HG03175 (cell line): Measurements from ENCODE around the gene PMFBP1.

Source experiments
- ATAC-seq: cut with Tn5 transposase; IDR thresholded peaks from one replicate; pipeline ENCODE4 v1.9.1; 2021; ENCODE audit warnings: mild to moderate bottlenecking, moderate library complexity; ENCODE audit not compliant: unreplicated experiment

Gene PMFBP1

GRCh38 chr16:72189865-72190371, 18.0 kb upstream of the PMFBP1 start:
- no peak for ATAC-seq

- ATAC-seq = no peak
These were observed 16.6 kb upstream of the PMFBP1 start for GRCh38 chr16:72188541-72188940.

DNA sequence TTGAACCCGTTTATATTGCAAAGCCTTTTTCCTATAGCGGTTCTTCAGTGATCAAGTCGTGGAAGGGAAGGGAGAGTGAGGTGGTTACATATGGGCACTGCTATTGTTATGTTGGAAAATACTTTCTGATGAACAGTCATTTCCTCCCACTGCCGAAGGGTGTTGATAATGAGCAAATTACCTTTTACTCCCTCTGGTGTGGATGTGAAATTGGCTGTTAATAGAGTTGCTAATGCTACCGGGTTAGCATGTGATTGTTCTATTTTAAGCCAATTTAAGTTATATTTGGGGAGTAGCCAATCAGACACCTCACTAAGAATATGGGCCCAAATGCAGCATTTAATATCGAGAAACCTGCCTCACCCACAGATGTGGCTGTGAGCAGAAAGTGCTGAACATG, 15.6 kb upstream of the PMFBP1 start:
- ATAC-seq = no peak

- ATAC-seq = no peak
These were observed 11.0 kb upstream of the PMFBP1 start for GRCh38 chr16:72182976-72183375.

GRCh38 chr16:72179204-72179970, 7.4 kb upstream of the PMFBP1 start:
- no peak for ATAC-seq

DNA sequence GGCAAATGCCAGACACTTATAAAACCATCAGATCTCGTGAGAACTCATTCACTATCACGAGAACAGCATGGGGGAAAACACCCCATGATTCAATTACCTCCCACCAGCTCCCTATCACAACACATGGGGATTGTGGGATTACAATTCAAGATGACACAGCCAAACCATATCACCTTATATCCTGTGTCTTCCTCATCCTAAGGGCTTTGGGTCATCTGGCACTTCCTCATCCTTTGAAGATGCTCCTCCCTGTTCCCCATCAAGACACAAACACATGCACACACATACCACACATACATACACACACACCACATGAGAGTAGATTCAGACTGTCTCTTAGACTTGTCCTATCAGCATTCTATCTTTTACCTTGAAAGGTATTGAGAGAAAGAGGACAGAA, 2.8 kb upstream of the PMFBP1 start:
- ATAC-seq = no peak

GRCh38 chr16:72173997-72174396, 2.0 kb upstream of the PMFBP1 start:
- ATAC-seq = no peak

DNA sequence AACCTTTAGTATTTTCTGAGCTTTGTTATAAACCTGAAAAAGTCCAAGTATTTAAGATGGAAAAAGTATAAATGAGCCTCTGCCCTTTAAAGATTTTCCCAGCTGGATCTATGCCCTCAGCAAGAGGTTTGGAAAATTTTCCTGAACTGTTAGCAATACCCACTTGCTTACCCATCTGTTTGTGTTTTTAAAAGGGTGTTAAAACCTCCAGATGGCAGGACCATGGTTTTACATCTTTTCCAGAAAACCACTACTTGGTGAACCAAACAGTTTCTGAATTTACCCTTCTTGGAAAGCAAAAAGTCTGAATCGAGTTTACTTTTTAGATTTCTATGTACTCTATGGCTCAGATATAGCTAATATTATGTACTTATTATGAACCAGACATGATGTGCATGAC, 719 bp downstream of the PMFBP1 start:
- no peak for ATAC-seq

DNA sequence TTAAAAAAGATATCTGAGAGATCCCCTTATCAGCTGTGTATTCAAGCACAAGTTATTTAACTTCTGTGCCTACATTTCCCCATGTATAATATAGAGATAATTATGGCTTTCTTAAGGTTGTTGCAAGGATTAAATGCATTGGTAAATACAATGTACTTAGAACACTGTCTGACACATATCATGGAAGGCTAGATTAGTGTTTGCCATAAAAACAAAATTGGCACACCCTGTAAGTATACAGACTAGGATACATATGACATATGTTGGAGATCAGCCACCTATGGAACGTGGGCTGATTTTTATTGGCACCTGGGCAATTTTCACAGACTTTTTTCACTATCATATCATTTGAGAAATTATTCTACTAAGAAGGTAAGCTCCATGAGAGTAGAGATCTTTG, 2.2 kb downstream of the PMFBP1 start:
- no peak for ATAC-seq

DNA sequence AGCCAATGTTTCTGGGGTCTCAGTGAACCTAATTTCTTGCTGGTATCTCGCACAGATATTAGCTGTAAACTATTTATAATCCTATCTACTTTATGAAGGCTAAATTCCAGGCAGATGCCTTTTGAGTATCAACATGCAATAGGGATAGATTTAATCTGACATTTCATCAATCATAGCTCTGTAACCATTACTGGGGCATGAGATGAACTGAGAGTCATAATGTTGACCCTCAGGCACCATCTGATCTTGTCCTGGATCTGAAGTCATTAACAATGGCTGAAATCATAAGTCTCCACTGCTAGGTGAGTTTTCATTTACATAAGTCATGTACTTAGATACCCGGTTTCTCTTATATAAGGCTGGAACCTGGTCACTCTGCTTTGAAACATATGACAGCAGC, 3.6 kb downstream of the PMFBP1 start:
- no peak for ATAC-seq

- ATAC-seq = no peak
These were observed 4.9 kb downstream of the PMFBP1 start for GRCh38 chr16:72166954-72167561.

DNA sequence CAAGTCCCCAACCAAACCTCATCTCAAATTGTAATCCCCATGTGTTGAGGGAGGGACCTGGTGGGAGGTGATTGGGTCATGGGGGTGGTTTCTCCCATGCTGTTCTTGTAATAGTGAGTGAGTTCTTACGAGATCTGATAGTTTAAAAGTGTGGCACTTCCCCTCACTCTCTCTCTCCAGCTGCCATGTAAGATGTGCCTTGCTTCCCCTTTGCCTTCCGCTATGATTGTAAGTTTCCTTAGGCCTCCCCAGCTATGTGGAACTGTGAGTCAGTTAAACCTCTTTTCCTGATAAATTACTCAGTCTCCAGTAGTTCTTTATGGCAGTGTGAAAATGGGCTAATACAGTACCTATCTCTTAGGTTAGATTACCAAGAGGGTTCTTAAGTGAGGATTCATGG, 5.8 kb downstream of the PMFBP1 start:
- no peak for ATAC-seq

GRCh38 chr16:72164691-72165090, 7.3 kb downstream of the PMFBP1 start:
- no peak for ATAC-seq

- ATAC-seq = no peak
These were observed 9.8 kb downstream of the PMFBP1 start for GRCh38 chr16:72162105-72162692.

DNA sequence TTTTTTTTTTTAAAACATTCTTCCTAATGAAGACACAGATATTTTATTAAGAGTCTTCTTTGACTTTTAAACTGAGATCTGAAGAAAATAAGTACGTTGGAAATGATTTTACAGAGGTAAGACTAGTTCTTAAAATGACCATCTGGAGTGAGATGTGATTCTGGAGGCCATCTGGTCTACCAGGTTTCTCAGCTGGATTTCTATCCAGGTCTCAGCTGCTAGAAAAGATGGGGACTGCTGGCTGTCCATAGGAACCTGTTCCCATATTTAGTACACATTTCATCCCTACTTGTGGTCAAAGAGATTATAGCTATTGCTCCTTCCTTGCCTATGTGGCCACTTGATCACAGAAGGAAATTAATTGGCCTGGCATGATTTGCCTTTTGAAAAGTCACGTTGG, 12.2 kb downstream of the PMFBP1 start:
- no peak for ATAC-seq

- no peak for ATAC-seq
These were observed 12.6 kb downstream of the PMFBP1 start for GRCh38 chr16:72159386-72159785.

DNA sequence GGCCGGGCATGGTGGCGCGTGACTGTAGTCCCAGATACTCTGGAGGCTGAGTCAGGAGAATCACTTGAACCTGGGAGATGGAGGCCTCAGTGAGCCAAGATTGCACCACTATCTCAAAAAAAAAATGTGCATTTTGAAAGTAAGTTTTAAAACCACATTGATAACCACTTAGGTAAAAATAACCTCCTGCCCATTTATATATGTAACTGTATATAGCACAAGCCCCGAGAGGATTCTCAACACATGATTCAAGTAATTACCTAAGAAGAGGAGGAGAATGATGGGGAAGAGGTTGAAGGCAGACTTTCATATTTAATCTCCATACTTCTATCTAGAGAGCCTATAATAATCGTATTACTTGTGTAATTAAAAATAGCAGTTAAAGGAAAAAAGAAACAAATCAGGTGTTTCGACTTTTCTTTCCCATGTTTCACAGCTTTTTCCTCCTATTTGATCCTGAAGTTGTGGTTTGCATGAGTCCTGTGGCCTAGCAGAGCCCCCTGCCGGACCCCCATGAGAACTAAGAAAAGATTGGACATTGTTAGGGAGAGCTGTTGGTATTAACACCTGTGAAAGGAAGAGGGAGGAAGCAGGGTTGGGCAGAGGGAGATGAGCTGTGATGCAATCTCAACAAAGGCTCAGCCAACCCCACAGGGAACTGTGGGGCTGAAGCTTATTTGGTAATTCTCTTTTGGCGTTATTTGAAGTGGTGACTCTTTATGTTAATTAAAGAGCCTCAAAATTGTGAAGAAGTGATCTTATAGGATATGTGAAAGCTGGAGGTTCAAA, 22.1 kb downstream of the PMFBP1 start:
- ATAC-seq = no peak

DNA sequence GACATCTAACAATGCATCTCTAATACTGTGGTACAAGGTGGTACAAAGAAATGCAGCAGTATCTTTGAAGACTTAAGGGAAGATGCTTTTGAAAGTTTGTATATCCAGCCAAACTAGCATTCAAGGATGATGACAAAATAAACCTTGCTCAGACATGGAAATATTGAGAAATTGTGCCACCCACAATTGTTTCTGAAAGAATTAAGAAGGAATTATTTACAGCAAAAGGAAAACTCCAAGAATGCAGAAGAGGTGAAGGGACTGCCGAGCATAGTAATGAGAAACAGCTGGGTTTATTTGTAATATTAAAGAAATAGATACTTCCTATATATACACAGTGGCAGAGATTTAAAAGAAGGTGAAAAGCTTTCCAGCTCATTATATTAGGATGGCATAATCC, 29.5 kb downstream of the PMFBP1 start:
- no peak for ATAC-seq

DNA sequence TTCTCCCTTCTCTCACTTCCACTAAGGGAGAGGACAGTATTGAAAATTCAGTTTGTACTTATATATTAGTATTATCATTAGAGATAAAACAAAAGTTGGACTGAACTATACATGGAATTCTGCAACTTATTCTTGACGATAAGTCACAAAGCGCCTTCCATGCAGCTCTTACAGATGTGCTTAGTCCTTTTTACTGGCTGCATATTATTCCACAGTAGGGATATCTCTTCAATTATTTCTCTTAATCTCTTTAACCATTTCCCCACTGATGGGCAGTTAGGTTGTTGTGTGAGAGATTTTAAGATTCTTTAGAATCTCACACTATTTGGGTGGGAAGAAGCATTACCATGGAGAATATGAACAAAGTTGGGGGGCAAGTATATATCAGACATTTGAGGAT, 32.0 kb downstream of the PMFBP1 start:
- ATAC-seq = no peak

GRCh38 chr16:72138064-72138572, 33.8 kb downstream of the PMFBP1 start:
- no peak for ATAC-seq

DNA sequence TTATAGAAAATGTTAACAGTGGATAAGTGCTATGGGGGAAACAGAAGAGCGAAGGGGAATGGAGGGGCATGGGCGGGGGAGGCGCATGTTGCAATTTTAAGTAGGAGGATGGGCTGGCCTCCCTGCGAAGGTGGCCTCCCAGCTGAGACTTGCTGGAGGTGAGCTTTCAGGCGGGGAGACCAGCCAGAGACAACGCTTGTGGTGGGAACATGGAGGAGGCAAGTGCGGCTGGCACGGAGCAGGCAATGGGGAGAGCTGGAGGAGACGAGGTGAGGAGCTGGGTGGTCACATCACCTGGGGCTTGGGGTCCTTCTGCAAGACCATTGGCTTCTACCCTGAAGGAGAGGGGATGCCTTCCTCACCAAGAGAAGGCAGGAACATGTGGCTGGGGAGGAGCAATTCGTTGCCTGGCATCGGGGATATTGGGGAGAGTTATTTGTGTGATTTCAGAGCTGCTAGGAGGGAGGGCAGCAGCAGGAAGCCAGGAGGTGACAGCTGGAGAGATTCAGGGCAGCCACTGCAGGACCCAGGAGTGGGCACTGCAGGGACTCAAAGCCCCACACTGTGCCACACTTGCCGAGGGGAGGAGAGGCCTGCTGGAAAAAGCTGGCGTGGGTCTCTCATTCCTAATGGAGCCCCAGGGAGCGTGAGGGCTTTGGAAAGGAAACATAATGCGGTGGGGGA, 34.4 kb downstream of the PMFBP1 start:
- no peak for ATAC-seq
